GM21515 (cell line): ENCODE measurements around the gene ENPP3.

Experiments
- ATAC-seq: cut with Tn5 transposase; IDR thresholded peaks from one replicate; pipeline ENCODE4 v1.9.1; 2021; ENCODE audit not compliant: unreplicated experiment

ENPP3 gene

DNA sequence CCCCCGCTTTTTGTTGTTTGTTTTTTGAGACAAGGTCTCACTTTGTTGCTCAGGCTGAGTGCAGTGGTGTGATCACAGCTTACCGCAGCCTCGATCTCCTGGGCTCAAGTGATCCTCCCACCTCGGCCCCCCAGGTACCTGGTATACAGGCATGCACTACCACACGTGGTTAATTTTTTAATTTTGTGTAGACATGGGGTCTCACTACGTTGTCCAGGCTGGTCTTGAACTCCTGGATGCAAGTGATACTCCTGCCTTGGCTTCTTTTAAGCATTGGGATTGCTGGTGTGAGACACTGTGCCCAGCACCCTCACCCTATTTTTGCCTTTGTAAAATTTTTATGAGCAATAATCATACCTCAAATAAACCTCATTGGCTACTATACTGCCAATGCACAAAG lies 5.5 kb downstream of the ENPP3 start:
- no peak for ATAC-seq

DNA sequence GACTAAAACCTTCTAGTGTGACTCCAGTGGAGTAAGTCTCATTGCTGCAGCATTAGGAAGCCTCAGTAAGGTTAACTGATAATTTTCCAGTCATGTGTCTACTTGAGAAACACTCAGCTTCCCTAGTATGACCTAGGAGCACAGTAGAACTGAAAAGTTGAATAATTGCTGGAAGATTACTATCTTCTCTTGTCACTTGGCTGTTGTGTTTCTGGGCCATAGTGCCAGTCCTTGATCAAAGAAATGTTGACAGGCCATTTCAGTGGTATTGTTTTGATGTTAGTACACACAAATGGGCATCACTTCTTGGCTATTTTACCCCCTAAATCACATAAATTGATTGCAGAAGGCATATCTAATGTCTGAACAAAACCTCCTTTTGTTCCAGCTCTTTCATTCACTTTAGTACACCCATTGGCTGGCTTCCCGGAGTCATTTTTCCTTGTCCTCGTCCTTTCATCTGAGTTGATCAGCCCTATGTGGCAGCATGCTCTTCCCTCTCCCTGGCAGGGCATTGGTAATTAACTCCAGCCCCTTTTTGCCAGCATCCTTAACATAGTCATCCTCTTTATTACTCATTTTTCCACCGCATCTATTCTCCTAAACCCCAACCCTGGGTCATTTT lies 6.0 kb downstream of the ENPP3 start:
- ATAC-seq = no peak

DNA sequence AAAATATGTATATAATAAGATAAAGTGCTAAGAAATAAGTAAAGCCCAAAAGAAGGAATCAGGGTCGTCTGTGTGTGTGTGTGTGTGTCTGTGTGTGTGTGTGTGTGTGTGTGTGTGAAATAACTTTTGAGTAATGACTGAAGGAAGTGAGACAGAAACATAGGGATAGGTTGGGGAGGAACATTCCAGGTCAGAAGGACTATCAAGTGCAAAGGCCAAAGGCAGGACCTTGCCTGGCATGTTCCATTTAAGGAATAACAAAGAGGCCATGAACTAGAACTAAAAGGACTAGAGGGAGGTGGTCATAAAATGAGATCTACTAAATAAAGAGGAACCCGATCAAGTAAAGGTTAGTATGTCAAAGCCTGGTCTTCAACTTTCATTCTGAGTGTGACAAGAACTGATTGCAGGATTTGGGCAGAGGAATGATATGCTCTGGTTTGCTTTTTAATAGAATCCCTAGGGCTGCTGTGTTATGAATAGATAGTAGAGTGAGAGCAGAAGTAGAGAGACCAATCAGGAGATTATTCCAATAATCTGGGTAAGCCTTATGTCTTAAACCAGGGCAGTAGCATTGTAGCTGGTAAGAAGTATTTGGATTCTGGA lies 6.9 kb downstream of the ENPP3 start:
- ATAC-seq = no peak

DNA sequence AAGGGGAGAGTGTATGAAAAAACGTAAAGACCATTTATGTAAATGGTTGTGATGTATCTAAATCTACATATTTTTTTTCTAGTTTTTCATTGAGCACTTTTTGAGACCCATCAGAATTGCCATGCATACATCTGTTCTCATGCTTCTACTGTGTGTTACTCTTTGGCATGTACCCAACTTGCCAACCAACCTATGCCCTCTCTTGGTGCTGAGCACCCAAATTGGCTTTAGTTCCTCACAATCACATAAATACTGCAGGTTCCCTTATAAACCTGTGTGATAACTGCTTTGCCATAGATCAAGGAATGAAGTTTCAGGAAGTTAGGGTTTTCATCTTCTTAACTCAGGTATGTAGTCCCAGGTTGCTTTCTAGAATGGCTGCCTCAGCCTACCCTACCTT lies 7.8 kb downstream of the ENPP3 start:
- no peak for ATAC-seq

DNA sequence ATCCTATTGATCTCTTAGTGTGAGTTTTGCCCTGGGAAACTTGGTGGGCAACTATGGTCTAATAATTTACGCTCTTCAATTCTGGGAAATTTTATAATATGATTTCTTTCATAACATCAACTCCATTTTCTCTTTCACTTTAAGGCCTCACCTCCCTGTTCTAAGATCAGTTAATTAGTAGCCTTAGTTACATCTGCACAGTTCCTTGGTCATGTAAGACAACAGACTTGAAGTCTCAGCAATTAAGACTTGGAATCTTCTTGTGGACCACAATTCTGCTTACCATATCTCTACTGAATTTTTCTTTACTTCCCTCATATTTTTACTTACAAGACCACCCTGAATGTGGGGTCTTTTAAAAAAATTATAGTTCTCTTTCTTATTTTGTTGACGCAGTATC lies 8.7 kb downstream of the ENPP3 start:
- no peak for ATAC-seq

DNA sequence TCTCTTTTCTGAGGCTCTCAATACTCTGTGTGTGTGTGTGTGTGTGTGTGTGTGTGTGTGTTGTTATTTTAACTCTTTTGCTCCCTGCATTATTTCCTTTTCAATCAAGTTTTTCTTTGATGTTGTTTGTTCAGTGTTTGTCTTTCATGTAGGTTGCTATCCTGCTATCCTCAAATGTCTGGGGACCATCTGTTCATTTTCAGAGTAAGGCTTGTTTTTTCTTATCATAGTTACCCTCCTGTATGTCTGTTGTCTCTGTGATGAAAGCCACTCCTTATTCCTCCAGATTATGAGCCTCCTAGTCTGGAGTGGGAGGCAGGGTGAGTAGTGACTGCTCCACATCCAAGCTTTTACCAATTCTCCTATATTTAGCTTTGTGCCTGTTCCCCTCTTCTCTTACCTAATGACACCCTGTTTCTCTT lies 9.2 kb downstream of the ENPP3 start:
- no peak for ATAC-seq

DNA sequence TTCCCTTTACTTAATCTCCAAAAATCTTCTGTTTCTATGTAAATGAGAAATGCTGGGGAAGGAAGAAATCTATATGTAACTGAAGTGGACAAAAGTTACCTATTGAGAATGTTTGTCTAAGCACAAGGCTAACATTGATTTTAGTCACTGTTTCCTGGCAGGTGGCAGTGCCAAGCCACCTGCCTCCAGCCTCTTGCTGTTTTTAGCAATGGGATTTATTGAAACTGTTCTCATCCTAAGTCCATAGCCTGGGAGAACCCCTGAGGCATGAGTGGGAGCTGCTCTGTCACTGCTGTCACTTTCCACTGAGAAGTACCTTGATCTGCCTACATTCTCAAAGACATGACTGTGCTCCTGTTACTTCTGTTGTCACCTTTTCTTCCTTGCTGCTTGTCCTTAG lies 14.7 kb downstream of the ENPP3 start:
- ATAC-seq = no peak

DNA sequence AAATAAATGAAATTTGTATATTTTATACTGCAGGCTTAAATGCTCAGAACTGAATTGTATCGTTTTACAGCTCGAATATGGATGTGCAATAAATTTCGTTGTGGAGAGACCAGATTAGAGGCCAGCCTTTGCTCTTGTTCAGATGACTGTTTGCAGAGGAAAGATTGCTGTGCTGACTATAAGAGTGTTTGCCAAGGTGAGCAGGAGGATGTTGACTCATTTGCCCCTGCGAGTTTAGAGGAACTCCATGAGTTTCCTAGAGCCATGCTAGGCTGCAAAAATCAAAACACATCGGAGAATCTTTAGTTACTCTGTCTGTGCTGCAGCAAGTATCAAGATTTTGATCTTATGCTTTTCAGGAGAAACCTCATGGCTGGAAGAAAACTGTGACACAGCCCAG lies 15.4 kb downstream of the ENPP3 start:
- no peak for ATAC-seq

DNA sequence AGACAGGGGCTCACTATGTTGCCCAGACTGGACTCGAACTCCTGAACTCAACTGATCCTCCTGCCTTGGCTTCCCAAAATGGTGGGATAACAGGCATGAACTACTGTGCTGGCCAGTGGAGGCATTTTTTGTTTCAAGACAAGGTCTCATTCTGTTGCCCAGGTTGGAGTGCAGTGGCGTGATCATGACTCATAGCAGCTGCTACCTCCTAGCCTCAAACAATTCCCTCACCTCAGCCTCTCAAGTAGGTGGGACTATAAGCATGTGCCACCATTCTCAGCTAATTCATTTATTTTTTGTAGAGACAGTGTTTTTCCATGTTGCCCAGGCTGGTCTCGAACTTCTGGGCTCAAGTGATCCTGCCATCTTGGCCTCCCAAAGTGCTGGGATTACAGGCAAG lies 17.2 kb downstream of the ENPP3 start:
- no peak for ATAC-seq

DNA sequence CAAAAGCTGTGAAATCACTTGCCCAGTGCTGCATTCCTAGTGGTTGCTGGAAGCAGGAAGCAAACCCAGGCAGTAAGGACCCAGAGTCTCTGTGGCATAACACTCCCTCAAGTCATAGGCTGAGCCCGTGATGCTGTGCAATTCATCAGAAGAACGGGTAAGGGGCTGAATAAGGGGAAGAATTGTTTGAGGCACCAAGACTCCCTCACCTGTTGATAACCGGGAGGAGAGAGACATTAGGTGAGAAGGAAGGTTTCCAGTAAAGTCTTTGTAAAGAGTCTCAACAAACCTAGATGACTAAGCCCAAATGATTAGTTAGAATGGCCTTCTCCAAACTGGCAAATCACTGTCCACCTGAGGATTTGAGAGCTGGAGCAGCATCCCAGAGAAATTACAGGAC lies 18.3 kb downstream of the ENPP3 start:
- no peak for ATAC-seq

DNA sequence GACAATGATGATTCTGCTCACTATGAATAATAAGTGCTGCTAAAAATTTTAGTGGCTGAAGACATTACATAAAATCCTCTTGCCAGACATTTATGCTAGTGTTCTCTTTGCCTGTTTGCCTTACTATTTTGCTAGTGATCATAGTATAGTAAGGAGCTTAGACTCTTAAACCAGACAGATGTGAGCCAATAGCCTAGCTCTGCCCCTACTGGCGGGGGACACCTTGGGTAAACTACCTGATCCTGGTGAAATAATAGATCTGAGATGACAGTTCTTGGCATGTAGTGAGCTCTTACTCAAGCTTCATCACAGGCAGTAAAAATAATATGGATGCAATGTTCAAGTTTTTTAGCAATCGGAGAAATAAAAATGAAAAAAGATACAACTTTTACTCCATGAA lies 18.8 kb downstream of the ENPP3 start:
- ATAC-seq = no peak

DNA sequence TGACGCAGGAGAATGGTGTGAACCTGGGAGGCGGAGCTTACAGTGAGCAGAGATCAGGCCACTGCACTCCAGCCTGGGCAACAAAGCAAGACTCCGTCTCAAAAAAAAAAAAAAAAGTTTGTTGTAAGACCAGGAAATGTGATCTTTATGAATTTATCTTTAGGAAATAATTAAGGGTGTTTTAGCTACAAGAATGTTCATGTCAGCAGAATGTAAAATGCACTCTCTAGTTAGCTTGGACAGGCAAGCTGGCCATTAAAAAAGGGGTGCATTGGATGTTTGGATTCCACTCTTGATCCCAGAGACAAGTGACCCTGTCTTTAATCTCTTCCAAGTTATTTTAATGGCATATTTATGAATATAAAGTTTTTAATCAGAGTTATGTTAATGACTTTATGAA lies 19.6 kb downstream of the ENPP3 start:
- ATAC-seq = no peak

DNA sequence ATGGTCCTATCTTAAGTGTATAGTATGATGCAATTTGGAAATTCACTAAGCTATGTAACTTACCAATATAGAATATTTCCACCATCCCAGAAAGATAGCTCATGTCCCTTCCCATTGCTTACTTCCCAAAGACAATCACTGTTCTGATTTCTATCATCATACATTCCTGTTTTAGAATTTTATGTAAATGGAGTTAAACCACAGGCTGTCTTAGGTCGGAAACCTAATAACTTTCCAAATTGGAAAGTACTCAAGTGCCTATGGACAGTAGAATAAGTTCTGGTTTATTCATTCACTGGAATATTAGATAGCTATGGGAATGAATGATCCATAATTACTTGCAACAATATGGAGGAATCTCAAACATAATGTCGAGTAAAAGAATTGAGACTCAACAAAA lies 20.1 kb downstream of the ENPP3 start:
- ATAC-seq = no peak

DNA sequence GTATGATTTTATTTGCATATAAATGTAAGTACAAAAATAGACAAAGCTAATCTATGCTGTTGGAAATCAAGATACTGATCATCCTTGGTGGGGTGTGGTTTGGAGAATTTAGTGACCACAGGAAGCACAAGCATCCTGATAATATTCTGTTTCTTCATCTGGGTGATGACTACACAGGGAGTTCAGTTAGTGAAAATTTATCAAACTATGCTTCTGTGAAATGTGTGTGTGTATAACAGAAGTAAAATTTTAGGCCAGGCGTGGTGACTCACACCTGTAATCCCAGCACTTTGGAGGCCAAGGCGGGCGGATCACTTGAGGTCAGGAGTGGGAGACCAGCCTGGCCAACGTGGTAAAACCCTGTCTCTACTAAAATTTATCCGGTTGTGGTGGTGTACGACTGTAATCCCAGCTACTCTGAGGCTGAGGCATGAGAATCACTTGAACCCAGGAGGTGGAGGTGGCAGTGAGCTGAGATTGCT lies 20.6 kb downstream of the ENPP3 start:
- ATAC-seq = no peak

DNA sequence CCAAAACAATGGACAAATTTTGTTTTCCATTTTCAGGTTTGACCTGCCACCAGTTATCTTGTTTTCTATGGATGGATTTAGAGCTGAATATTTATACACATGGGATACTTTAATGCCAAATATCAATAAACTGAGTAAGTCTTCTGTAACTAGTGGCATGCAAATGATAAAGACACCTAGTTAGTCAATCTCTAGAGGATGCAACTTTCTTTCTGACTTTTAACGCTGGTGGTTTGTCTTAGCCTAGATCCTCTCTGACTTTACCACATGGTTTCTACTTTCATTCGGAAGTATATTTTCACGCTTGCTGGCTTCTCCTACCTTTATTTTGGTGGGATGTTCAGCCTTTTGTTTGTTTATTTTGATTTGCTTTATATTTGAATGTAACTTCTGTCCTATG lies 21.2 kb downstream of the ENPP3 start:
- no peak for ATAC-seq

DNA sequence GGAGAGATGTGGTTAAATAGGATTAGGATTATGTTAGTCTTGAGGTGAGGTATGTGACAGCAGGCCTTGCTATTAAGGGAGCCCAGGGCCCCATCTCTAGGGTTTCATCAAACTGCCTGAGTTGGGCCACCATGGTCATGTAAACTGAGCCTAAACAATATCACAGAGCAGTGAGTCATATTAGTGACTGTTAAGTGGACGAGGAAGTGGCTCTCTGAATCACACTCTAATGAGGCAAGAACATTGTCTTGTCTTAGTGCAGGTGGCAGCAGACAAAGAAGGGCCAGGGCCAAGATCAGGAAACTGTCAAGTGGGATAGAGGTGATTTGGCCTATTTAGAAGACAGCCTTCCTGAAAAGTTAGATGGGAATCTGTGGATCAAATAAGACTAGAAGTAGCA lies 23.1 kb downstream of the ENPP3 start:
- ATAC-seq = no peak

DNA sequence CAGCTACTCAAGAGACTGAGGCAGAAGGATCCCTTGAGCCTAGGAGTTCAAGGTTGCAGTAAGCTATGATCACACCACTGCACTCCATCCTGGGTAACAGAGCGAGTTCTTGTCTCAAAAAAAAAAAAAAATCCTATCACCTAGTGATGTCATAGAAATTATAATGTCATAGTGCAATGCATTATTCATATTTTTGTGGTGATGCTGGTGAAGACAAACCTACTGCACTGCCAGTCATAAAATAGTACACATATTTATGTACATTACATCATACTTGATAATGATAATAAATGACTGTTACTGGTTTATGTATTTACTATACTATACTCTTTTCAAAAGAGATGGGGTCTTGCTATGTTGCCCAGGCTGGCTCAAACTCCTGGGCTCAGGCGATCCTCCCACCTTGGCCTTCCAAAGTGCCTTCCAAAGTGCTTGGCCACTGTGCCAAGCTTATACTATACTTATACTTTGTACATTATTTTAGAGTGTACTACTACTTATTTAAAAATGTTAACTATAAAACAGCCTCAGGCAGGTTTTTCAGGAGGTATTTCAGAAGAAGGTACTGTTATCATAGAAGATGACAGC lies 26.6 kb downstream of the ENPP3 start:
- no peak for ATAC-seq

DNA sequence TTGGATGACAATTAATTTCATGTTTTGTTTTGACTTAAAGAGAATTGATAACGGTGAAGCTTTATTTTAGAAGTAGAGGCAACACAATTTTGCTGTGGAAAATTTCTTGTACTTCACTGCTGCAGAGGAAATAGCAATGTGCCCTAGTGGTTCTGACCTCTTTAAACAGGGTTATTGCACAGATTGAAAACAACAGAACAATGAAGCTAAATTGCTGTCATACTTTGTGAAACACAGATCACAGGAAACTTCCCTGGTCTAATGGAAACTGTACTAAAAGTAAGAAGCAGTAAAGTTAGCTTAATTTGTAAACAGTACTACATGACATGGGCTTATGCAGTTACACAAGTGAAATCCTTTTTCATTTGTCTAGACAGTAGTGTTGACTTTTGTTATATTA lies 32.8 kb downstream of the ENPP3 start:
- ATAC-seq = no peak

DNA sequence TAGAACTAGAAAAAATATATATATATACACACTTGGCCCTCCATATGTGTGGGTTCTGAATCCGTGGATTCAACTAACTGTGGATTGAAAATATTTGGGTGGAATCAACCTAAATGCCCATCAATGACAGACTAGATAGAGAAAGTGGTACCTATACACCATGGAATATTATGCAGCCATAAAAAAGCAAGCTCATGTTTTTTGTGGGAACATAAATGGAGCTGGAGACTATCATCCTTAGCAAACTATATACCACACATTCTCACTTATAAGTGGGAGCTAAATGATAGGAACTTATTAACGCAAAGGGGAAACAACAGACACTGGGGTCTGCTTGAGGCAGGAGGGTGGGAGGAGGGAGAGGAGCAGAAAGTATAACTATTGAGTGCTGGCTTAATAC lies 36.1 kb downstream of the ENPP3 start:
- ATAC-seq = no peak

DNA sequence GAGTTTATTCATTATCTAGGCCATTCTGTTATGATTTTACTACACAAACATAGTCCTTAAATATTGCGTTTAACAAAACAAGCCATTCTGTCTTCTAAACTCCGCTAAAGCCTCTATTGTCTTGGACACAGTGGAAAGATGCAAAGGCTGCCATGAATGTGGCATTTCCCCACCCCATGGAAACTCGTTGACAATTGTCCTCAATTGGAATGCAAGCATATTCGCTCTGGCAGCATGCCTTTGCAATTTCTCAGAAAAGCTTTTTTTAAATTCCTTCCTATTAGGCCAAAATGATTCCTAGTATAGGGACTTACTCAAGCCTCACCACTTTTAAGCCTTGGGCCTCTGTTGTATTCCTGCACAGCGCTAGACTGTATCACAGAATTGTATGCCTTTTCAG lies 41.3 kb downstream of the ENPP3 start:
- ATAC-seq = no peak

DNA sequence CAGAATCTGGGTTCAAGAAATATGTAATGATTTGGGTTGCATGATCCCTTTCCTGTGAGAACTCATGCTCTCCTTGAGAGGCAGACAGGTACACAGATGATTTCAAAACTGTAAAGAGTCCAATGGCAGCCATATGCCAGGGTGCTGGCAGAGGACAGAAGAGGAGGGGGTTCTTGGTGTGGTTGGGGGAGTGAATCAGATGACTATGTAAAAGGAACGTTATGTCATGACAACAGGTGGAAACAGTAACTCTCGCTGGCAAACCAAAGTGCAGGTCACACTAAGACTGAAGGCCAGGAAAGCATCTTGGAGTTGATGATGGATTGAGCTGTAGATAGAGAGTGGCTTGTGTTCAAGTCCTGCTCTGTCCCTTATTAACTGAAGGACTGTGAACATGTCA lies 43.8 kb downstream of the ENPP3 start:
- no peak for ATAC-seq

DNA sequence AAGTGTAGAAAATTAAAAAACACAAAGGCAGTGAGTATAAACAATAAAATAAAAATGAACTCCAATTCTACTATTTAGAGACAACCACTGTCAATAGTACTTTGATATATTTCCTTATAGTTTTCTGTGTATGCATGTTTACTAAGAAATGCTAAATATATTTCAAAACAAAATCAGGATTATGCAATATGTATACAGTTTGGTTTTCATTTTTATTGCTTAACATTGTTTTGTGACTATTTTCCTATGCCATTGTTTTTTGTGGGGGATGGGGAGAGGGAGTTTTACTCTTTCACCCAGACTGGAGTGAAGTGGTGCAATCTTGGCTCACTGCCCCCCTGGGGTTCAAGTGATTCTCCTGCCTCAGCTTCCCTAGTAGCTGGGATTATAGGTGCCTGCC lies 44.5 kb downstream of the ENPP3 start:
- ATAC-seq = no peak

DNA sequence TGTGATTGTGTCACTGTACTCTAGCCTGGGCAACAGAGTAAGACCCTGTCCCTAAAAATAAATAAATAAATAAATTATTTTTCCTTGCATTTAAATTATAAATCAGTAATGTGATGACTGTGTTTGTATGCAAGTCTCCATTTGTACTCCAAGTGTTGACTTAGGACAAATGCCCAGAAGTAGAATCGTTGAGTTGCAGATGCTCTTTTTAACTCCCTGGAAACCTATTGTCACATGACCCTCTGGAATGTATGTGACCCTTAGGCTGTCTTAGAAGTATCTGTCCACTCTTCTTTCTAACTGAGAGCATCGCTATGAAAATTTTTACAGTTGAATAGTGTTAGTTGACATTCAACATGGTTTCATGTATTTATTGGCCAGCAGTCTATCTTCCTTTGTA lies 45.3 kb downstream of the ENPP3 start:
- no peak for ATAC-seq
